ENCODE data around the gene ADAMTS12. TPM values are rescaled to one million over a fixed set of nuclear protein-coding genes. Genes with fewer than 3 reads are reported as not detected.

The ADAMTS12 gene
- total RNA-seq, 8 experiments from 2014 or later = 0.80 to 42.7 (median 4.0) TPM

GRCh38 chr5:33854733-33855151 lies 37.0 kb downstream of the ADAMTS12 start:
- Histone ChIP-seq H3K4me1 (replicated peaks in 1 of 2) (peaks cover 0 to 2% of the 10 kb centered on the region in 2 donors), H3K4me3 (no peak overlapping the region)

GRCh38 chr5:33852837-33853236 lies 39.0 kb downstream of the ADAMTS12 start:
- Histone ChIP-seq H3K27ac (no peak overlapping the region), H3K4me1 (replicated peaks in 1 of 2) (peaks cover 0 to 2% of the 10 kb centered on the region in 2 donors), H3K4me3 (no peak overlapping the region)
- no peak for ATAC-seq (replicated peaks in 6 of 8)
- in situ Hi-C loops (cut with MboI; ENCODE audit: low pct_unique_long_range_greater_than_20kb in 2 of 9, low sequenced_read_pairs in 9 of 9, unreplicated experiment in 9 of 9) = no loop called here
- WGBS, 10 experiments = 48 to 89% (median 76%) methylated on average over 1 to 3 of the region's 3 CpGs; no CpG with 5 or more reads in 4 of the 10 experiments

More at GRCh38 chr5:33854733-33855151, 37.0 kb downstream of the ADAMTS12 start:
- in situ Hi-C loops (cut with MboI; ENCODE audit: low pct_unique_long_range_greater_than_20kb in 2 of 9, low sequenced_read_pairs in 9 of 9, unreplicated experiment in 9 of 9) = no loop called here
- no peak overlapping the region for H3K27ac ChIP-seq
- 0 to 100% (median 51%) methylated on average over 1 to 4 of the region's 4 CpGs for WGBS, 10 experiments
- peak in 2 of 8 experiments; percentile 36 to 59 for ATAC-seq (replicated peaks in 6 of 8)

GRCh38 chr5:33852319-33852718 lies 39.5 kb downstream of the ADAMTS12 start:
- Histone ChIP-seq H3K4me3 (no peak overlapping the region), H3K4me1 (replicated peaks in 1 of 2) (peaks cover 0 to 2% of the 10 kb centered on the region in 2 donors), H3K27ac (no peak overlapping the region)
- in situ Hi-C loops (cut with MboI; ENCODE audit: low pct_unique_long_range_greater_than_20kb in 2 of 9, low sequenced_read_pairs in 9 of 9, unreplicated experiment in 9 of 9) = no loop called here
- 0 to 96% (median 85%) methylated on average over 3 to 5 of the region's 5 CpGs for WGBS, 10 experiments
- ATAC-seq (replicated peaks in 6 of 8) = peak in 3 of 8 experiments; percentile 35 to 81 (median 64)

- Histone ChIP-seq H3K4me3 (no peak overlapping the region), H3K27ac (no peak overlapping the region), H3K4me1 (replicated peaks in 1 of 2) (peaks cover 0 to 2% of the 10 kb centered on the region in 2 donors)
- in situ Hi-C loops (cut with MboI; ENCODE audit: low pct_unique_long_range_greater_than_20kb in 2 of 9, low sequenced_read_pairs in 9 of 9, unreplicated experiment in 9 of 9) = no loop called here
- ATAC-seq (replicated peaks in 6 of 8) = peak in 2 of 8 experiments; percentile 34 to 68
- WGBS, 10 experiments = 50 to 95% (median 87%) methylated on average over 2 to 7 of the region's 9 CpGs; no CpG with 5 or more reads in 3 of the 10 experiments
Measured at GRCh38 chr5:33850100-33850594, 41.6 kb downstream of the ADAMTS12 start.

GRCh38 chr5:33848554-33848953 lies 43.2 kb downstream of the ADAMTS12 start:
- no peak overlapping the region for H3K27ac ChIP-seq
- in situ Hi-C loops (cut with MboI; ENCODE audit: low pct_unique_long_range_greater_than_20kb in 2 of 9, low sequenced_read_pairs in 9 of 9, unreplicated experiment in 9 of 9) = no loop called here
- 80 to 100% (median 94%) methylated on average over 1 to 2 of the region's 2 CpGs; no CpG with 5 or more reads in 6 of the 10 experiments for WGBS, 10 experiments
- H3K4me1 ChIP-seq (replicated peaks in 1 of 2) = no peaks in the 10 kb centered on the region
- H3K4me3 ChIP-seq = no peak overlapping the region
- no peak for ATAC-seq (replicated peaks in 6 of 8)

- H3K4me3 ChIP-seq = no peak overlapping the region
- in situ Hi-C loops (cut with MboI; ENCODE audit: low pct_unique_long_range_greater_than_20kb in 2 of 9, low sequenced_read_pairs in 9 of 9, unreplicated experiment in 9 of 9) = no loop called here
- WGBS, 10 experiments = 20 to 100% (median 78%) methylated on average over 1 to 2 of the region's 2 CpGs; no CpG with 5 or more reads in 5 of the 10 experiments
- no peaks in the 10 kb centered on the region for H3K4me1 ChIP-seq (replicated peaks in 1 of 2)
- ATAC-seq (replicated peaks in 6 of 8) = no peak
- no peak overlapping the region for H3K27ac ChIP-seq
Measured at GRCh38 chr5:33846851-33847250, 44.9 kb downstream of the ADAMTS12 start.

- in situ Hi-C loops (cut with MboI; ENCODE audit: low pct_unique_long_range_greater_than_20kb in 2 of 9, low sequenced_read_pairs in 9 of 9, unreplicated experiment in 9 of 9) = no loop called here
- no peak overlapping the region for H3K4me3 ChIP-seq
- no peaks in the 10 kb centered on the region for H3K4me1 ChIP-seq (replicated peaks in 1 of 2)
- WGBS, 10 experiments = 54 to 100% (median 94%) methylated on average over 2 to 3 of the region's 3 CpGs; no CpG with 5 or more reads in 1 of the 10 experiments
- H3K27ac ChIP-seq = no peak overlapping the region
- no peak for ATAC-seq (replicated peaks in 6 of 8)
Measured at GRCh38 chr5:33843579-33843978, 48.2 kb downstream of the ADAMTS12 start.

GRCh38 chr5:33842456-33842855 lies 49.3 kb downstream of the ADAMTS12 start:
- Histone ChIP-seq H3K4me1 (replicated peaks in 1 of 2) (no peaks in the 10 kb centered on the region), H3K4me3 (no peak overlapping the region), H3K27ac (no peak overlapping the region)
- in situ Hi-C loops (cut with MboI; ENCODE audit: low pct_unique_long_range_greater_than_20kb in 2 of 9, low sequenced_read_pairs in 9 of 9, unreplicated experiment in 9 of 9) = no loop called here
- 29 to 100% (median 92%) methylated on average over 1 to 2 of the region's 2 CpGs; no CpG with 5 or more reads in 3 of the 10 experiments for WGBS, 10 experiments
- ATAC-seq (replicated peaks in 6 of 8) = no peak

- in situ Hi-C loops (cut with MboI; ENCODE audit: low pct_unique_long_range_greater_than_20kb in 2 of 9, low sequenced_read_pairs in 9 of 9, unreplicated experiment in 9 of 9) = no loop called here
- no peak for ATAC-seq (replicated peaks in 6 of 8)
- Histone ChIP-seq H3K4me1 (replicated peaks in 1 of 2) (no peaks in the 10 kb centered on the region), H3K4me3 (no peak overlapping the region), H3K27ac (no peak overlapping the region)
- WGBS, 10 experiments = 51 to 100% (median 86%) methylated on average over 1 to 5 of the region's 5 CpGs; no CpG with 5 or more reads in 2 of the 10 experiments
Measured at GRCh38 chr5:33841891-33842290, 49.9 kb downstream of the ADAMTS12 start.

- no peak for ATAC-seq (replicated peaks in 6 of 8)
- no peaks in the 10 kb centered on the region for H3K4me1 ChIP-seq (replicated peaks in 1 of 2)
- in situ Hi-C loops (cut with MboI; ENCODE audit: low pct_unique_long_range_greater_than_20kb in 2 of 9, low sequenced_read_pairs in 9 of 9, unreplicated experiment in 9 of 9) = no loop called here
- no peak overlapping the region for H3K27ac ChIP-seq
- H3K4me3 ChIP-seq = no peak overlapping the region
Measured at GRCh38 chr5:33840927-33841547, 50.8 kb downstream of the ADAMTS12 start.

GRCh38 chr5:33837301-33837700 lies 54.5 kb downstream of the ADAMTS12 start:
- in situ Hi-C loops (cut with MboI; ENCODE audit: low pct_unique_long_range_greater_than_20kb in 2 of 9, low sequenced_read_pairs in 9 of 9, unreplicated experiment in 9 of 9) = no loop called here
- WGBS, 10 experiments = 0 to 100% (median 87%) methylated on average over 1 to 4 of the region's 4 CpGs; no CpG with 5 or more reads in 2 of the 10 experiments
- ATAC-seq (replicated peaks in 6 of 8) = peak in 3 of 8 experiments; percentile 14 to 64 (median 28)

GRCh38 chr5:33834334-33834733 lies 57.5 kb downstream of the ADAMTS12 start:
- in situ Hi-C loops (cut with MboI; ENCODE audit: low pct_unique_long_range_greater_than_20kb in 2 of 9, low sequenced_read_pairs in 9 of 9, unreplicated experiment in 9 of 9) = no loop called here
- ATAC-seq (replicated peaks in 6 of 8) = no peak
- H3K27ac ChIP-seq = no peak overlapping the region
- no peak overlapping the region for H3K4me3 ChIP-seq
- WGBS, 10 experiments = 43 to 100% (median 73%) methylated on average over 1 to 2 of the region's 2 CpGs; no CpG with 5 or more reads in 3 of the 10 experiments
- H3K4me1 ChIP-seq (replicated peaks in 1 of 2) = peaks cover 0 to 5% of the 10 kb centered on the region in 2 donors

More at GRCh38 chr5:33837301-33837700, 54.5 kb downstream of the ADAMTS12 start:
- no peaks in the 10 kb centered on the region for H3K4me1 ChIP-seq (replicated peaks in 1 of 2)
- no peak overlapping the region for H3K4me3 ChIP-seq
- H3K27ac ChIP-seq = no peak overlapping the region

GRCh38 chr5:33833237-33833575 lies 58.6 kb downstream of the ADAMTS12 start:
- H3K4me1 ChIP-seq (replicated peaks in 1 of 2) = peaks cover 4 to 13% of the 10 kb centered on the region in 2 donors
- no peak overlapping the region for H3K4me3 ChIP-seq
- in situ Hi-C loops (cut with MboI; ENCODE audit: low pct_unique_long_range_greater_than_20kb in 2 of 9, low sequenced_read_pairs in 9 of 9, unreplicated experiment in 9 of 9) = no loop called here
- no peak overlapping the region for H3K27ac ChIP-seq
- whole genome bisulfite sequencing, 10 experiments = 0 to 14% (median 0%) methylated on average over 1 of the region's 1 CpG; no CpG with 5 or more reads in 7 of the 10 experiments
- ATAC-seq (replicated peaks in 6 of 8) = peak in 1 of 8 experiments; percentile 15

Data from motor neuron (in vitro differentiated cells).